Mucosa of descending colon (tissue), 3 donors: ENCODE results near the gene RIT2. TPM values are rescaled to one million over a fixed set of nuclear protein-coding genes. Genes with fewer than 3 reads are reported as not detected.

Source experiments
- ATAC-seq: fragments of 200-7000 bp; cut with Tn5 transposase; one replicate; pipeline ENCODE4 v1.9.1; 2020; ENCODE audit warnings: mild to moderate bottlenecking, moderate library complexity
- DNase-seq, 3 donors: peaks; one replicate each; pipeline ENCODE4 v3.0.0-alpha.2; 2020
- H3K36me3 ChIP-seq: fragments of 200-600 bp; one replicate; pipeline ENCODE4 v1.8.0; 2021; ENCODE audit warnings: low read depth, mild to moderate bottlenecking
- H3K4me1 ChIP-seq: fragments of 200-600 bp; one replicate; pipeline ENCODE4 v1.8.0; 2021; ENCODE audit warnings: low read depth, mild to moderate bottlenecking
- H3K4me3 ChIP-seq: fragments of 200-600 bp; one replicate; pipeline ENCODE4 v1.8.0; 2021; ENCODE audit warnings: mild to moderate bottlenecking
- H3K9me3 ChIP-seq: fragments of 200-600 bp; one replicate; pipeline ENCODE4 v1.8.0; 2021; ENCODE audit warnings: mild to moderate bottlenecking
- intact Hi-C, 2 donors: fragments of 100-400 bp; cut with DNase I in 1 of 2; cut with micrococcal nuclease in 1 of 2; formaldehyde crosslinking; loops; one replicate each; pipeline versions ENCODE4 v1.11.0 to v1.11.1; 2022; cut with DNase I, micrococcal nuclease
- total RNA-seq, 3 donors: library from RNA; stranded (reverse); fragmentation: NEBNext Ultra II Directional in 2 of 3; extraction: Animal tissue kit (Norgen Biotek cat#: 25700) in 2 of 3; gene quantifications; one replicate each; pipeline versions ENCODE4 v1.2.1 to v1.2.4, GENCODE V29; 2021 to 2023
- TF ChIP-seq, protein P1 (sequence below): fragments of 200-600 bp; IDR thresholded peaks from one replicate; pipeline ENCODE4 v1.8.0; 2022; ENCODE audit warnings: antibody characterized with exemption, mild to moderate bottlenecking
- donor health status: DM: no; HTN: no; CAD: no; lungs with moderate emphysema.
- donor health status: DM: no; HTN: no; CAD: no.
- donor health status: DM: no; HTN: yes; CAD: no.

The RIT2 gene
- total RNA-seq, 3 donors from 2014 or later = 0.44 TPM; not detected in 2

DNA sequence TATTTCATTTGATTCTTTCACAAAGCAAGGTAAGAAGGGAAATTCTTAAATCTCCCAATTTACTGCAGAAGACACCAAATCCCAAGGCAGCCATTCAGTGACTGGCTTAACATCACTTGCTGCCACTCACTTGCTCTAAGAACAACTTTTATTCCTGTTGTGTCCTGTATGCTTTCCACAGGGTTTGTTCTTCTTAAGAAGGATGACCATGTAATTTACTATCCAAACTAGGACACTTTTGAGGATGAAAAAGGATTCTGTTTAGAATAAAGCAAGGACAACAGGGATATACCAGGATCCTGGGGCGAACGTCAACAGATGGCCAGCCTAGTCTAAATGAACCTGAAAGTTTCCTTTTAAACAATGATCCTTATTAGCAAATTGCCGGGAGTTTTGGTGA is 34.8 kb downstream of the RIT2 start:
- no peak overlapping the region for H3K4me3 ChIP-seq
- ATAC-seq (no peak), DNase-seq (no peak)
- TF ChIP-seq, protein P1, sequence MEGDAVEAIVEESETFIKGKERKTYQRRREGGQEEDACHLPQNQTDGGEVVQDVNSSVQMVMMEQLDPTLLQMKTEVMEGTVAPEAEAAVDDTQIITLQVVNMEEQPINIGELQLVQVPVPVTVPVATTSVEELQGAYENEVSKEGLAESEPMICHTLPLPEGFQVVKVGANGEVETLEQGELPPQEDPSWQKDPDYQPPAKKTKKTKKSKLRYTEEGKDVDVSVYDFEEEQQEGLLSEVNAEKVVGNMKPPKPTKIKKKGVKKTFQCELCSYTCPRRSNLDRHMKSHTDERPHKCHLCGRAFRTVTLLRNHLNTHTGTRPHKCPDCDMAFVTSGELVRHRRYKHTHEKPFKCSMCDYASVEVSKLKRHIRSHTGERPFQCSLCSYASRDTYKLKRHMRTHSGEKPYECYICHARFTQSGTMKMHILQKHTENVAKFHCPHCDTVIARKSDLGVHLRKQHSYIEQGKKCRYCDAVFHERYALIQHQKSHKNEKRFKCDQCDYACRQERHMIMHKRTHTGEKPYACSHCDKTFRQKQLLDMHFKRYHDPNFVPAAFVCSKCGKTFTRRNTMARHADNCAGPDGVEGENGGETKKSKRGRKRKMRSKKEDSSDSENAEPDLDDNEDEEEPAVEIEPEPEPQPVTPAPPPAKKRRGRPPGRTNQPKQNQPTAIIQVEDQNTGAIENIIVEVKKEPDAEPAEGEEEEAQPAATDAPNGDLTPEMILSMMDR = no peak
- no peaks in the 10 kb centered on the region for H3K36me3 ChIP-seq
- H3K9me3 ChIP-seq = no peaks in the 10 kb centered on the region
- intact Hi-C loops = no loop called here
- no peaks in the 10 kb centered on the region for H3K4me1 ChIP-seq

DNA sequence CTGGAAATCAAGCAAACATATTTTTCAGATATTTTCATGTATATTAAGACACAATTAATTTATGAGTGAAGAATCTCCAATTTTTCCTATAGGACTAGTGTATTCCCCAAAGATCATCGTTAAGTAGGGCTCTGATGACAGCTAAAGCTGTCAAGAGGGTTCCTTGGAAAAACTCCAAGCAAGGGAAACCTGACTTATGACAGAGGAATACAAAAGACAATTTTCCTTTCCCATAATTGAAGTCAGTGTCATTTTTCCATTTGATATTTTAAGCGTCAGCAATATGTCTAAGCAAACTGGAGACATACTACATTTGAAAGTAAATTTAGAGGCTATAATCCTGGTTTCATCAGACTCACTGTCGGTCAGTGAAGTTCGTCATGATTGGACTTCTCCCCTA is 36.1 kb downstream of the RIT2 start:
- H3K9me3 ChIP-seq = no peaks in the 10 kb centered on the region
- intact Hi-C loops = no loop called here
- TF ChIP-seq, protein P1 = no peak
- DNase-seq (no peak), ATAC-seq (no peak)
- H3K4me1 ChIP-seq = no peaks in the 10 kb centered on the region
- no peaks in the 10 kb centered on the region for H3K36me3 ChIP-seq
- H3K4me3 ChIP-seq = no peak overlapping the region

DNA sequence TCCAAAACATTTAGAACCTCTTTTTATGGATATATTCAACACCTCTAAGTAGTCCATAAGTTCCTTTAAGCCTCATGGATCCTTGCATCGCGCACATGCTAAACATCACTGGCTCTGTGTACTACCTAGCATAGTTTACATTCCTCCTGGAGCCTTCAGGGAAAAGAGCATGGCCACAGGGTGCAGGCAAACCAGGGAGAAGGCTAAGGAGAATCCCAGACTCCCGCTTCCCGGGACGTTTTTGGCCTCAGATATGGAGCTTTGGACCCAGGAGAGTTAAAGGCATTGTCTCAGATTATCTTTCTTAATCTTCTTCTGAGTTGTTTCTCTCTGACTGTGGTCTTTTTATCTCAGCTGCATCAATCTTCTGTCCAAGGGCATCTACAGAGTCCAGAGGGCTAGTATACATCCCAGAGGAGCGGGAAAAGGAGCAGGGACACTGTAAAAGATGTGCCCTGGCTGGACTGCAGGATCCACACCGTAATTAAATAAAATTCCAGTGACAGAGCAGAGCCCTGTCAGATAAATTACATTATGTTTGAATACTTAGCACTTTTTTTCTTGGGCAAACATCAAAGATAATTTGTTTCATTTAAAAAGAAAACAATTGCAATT is 36.9 kb downstream of the RIT2 start:
- intact Hi-C loops = no loop called here
- no peaks in the 10 kb centered on the region for H3K36me3 ChIP-seq
- ATAC-seq = no peak
- H3K9me3 ChIP-seq = no peaks in the 10 kb centered on the region
- no peak for DNase-seq
- TF ChIP-seq, protein P1 = no peak
- H3K4me3 ChIP-seq = no peak overlapping the region
- no peaks in the 10 kb centered on the region for H3K4me1 ChIP-seq

DNA sequence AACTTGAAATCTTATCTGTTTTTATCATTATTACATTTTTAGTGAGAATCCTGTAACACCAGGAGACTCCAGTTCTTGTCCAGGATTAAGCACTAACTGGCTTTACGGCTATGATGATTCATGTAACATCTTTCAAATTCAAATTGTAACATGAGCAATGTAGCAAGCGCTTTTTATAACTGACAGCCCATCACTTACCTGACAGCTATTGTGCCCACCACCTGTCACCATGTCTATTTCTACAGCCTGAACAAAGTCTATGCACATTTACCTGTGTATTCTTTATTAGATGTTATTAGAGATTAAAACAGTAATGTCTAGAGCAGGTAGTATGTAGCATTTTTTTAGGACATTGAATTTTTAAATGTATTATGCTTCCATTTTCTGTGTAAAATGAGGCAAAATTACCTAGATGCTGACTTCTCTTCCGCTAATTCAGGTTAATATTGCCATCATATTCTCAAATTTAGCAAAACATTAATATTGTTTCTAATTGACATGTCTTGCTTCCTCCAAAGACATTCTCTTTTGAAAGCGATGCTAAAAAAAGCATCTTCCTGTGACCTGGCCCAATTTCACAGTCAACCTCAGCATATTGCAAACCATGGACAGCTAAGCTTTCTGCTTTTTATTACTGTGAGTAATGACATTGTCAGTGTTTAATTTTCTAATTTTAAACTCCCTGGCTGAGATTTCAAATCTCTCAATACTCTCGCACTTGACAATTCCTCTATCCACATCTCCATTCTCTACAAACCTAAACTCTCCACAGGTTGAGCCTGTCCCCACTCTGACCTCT is 37.8 kb downstream of the RIT2 start:
- DNase-seq (no peak), ATAC-seq (no peak)
- TF ChIP-seq, protein P1 = no peak
- Histone ChIP-seq H3K4me1 (no peaks in the 10 kb centered on the region), H3K36me3 (no peaks in the 10 kb centered on the region), H3K9me3 (no peaks in the 10 kb centered on the region), H3K4me3 (no peak overlapping the region)
- intact Hi-C loops = no loop called here

DNA sequence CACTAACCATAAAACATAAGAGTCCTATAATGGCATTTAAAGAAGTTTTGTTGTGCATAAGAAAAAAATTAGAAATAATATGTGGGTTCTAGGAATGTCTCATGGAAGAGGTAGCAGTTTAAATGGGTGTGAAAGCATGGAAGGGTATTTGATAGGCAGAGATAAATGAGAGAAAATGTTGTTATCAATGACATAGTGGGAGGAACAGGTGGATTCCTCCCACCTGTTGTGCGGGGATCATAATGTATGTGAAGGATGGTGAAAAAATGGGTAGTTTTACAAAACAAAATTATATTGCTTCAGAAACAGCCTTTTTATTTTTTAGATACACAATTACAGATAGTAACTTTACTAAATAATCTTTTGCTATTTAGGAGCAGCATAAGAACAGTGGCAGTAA is 41.7 kb downstream of the RIT2 start:
- H3K4me1 ChIP-seq = no peaks in the 10 kb centered on the region
- intact Hi-C loops = no loop called here
- TF ChIP-seq, protein P1 = no peak
- DNase-seq (no peak), ATAC-seq (no peak)
- no peaks in the 10 kb centered on the region for H3K36me3 ChIP-seq
- H3K9me3 ChIP-seq = no peaks in the 10 kb centered on the region
- H3K4me3 ChIP-seq = no peak overlapping the region
